GM12872 (cell line): ENCODE data around the gene MED12L.

Experiments
- CTCF ChIP-seq: IDR thresholded peaks from 3 replicates; pipeline ENCODE4 v1.5.1; 2011; ENCODE audit warnings: low read depth, mild to moderate bottlenecking, low read length, moderate library complexity; ENCODE audit not compliant: insufficient read depth

The MED12L gene

GRCh38 chr3:151443583-151443982 is 358.1 kb downstream of the MED12L start:
- no peak for TF ChIP-seq CTCF

GRCh38 chr3:151445273-151446001 is 360.0 kb downstream of the MED12L start:
- TF ChIP-seq CTCF: no peak

- no peak for TF ChIP-seq CTCF
Observed at GRCh38 chr3:151446002-151446340, 360.5 kb downstream of the MED12L start.

GRCh38 chr3:151452368-151452767 is 366.9 kb downstream of the MED12L start:
- no peak for TF ChIP-seq CTCF

- no peak for TF ChIP-seq CTCF
Observed at GRCh38 chr3:151452841-151453240, 367.4 kb downstream of the MED12L start.

- TF ChIP-seq CTCF: no peak
Observed at GRCh38 chr3:151456065-151456464, 370.6 kb downstream of the MED12L start.

GRCh38 chr3:151459358-151459757 is 373.9 kb downstream of the MED12L start:
- no peak for TF ChIP-seq CTCF

GRCh38 chr3:151460228-151460627 is 374.8 kb downstream of the MED12L start:
- no peak for TF ChIP-seq CTCF
